ENCODE data around the gene CD248.
"Not testable (repeated sequence)": the region's sequence is repeated elsewhere in the genome, so short reads cannot be mapped to it uniquely, and the experiment has no call there.

CD248 gene

GRCh38 chr11:66311965-66312548 lies 4.8 kb downstream of the CD248 start:
- peak; percentile 90 for DNase-seq

- DNase-seq: no peak
These were observed 5.3 kb downstream of the CD248 start for GRCh38 chr11:66311470-66311964.

- not testable (repeated sequence) for DNase-seq
These were observed 5.9 kb downstream of the CD248 start for GRCh38 chr11:66310803-66311440.

- DNase-seq: peak; percentile 20
These were observed 6.5 kb downstream of the CD248 start for GRCh38 chr11:66310324-66310723.

GRCh38 chr11:66309475-66309874 lies 7.4 kb downstream of the CD248 start:
- DNase-seq: no peak

- no peak for DNase-seq
These were observed 14.2 kb downstream of the CD248 start for GRCh38 chr11:66302656-66303055.

GRCh38 chr11:66299186-66299585 lies 17.7 kb downstream of the CD248 start:
- no peak for DNase-seq

- DNase-seq: no peak
These were observed 19.2 kb downstream of the CD248 start for GRCh38 chr11:66297610-66298009.

- no peak for DNase-seq
These were observed 21.9 kb downstream of the CD248 start for GRCh38 chr11:66294626-66295620.

GRCh38 chr11:66293777-66294625 lies 22.8 kb downstream of the CD248 start:
- DNase-seq: no peak

- no peak for DNase-seq
These were observed 23.5 kb downstream of the CD248 start for GRCh38 chr11:66293352-66293751.

GRCh38 chr11:66292543-66293332 lies 24.1 kb downstream of the CD248 start:
- DNase-seq: no peak

- no peak for DNase-seq
These were observed 24.9 kb downstream of the CD248 start, which contains the start of gene TMEM151A for GRCh38 chr11:66291706-66292542. TSS of gene TMEM151A (plus strand) at chr11:66291894. CDS start at chr11:66292014, 120 bp downstream.

GRCh38 chr11:66291303-66291705 lies 25.5 kb downstream of the CD248 start:
- no peak for DNase-seq

- DNase-seq: no peak
These were observed 26.6 kb downstream of the CD248 start for GRCh38 chr11:66290330-66290621.

GRCh38 chr11:66289548-66290329 lies 27.1 kb downstream of the CD248 start:
- peak; percentile 55 for DNase-seq

GRCh38 chr11:66288671-66289547 lies 27.9 kb downstream of the CD248 start, which contains the start of gene YIF1A:
TSS of gene YIF1A (minus strand) at chr11:66289143. CDS start at chr11:66288985, 158 bp downstream.
- peak; percentile 99 for DNase-seq

- peak; percentile 43 for DNase-seq
These were observed 28.8 kb downstream of the CD248 start for GRCh38 chr11:66287889-66288670.

All from MV-4-11 (cell line).